Measurements from ENCODE around the gene KCNMB4.

DNA sequence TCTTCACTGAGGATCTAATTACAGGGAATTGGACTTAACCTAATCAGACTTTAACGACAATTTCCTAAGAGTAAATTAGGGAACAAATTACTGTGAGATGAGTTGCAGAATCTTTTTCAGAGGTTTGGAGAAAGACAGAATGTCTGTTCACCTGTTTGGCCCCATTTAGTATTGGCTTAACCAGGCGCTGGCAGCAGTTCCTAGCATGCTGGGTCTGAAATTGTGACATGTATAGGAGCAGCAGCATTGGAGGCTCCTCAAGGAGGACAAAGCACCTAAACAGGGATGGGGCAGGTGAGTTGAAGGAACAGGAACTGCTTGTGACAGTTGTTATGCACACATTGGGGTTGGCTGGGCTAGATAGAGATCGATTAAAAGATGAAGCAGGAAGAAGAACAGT is 51.0 kb downstream of the KCNMB4 start:
- TF ChIP-seq, protein P1, sequence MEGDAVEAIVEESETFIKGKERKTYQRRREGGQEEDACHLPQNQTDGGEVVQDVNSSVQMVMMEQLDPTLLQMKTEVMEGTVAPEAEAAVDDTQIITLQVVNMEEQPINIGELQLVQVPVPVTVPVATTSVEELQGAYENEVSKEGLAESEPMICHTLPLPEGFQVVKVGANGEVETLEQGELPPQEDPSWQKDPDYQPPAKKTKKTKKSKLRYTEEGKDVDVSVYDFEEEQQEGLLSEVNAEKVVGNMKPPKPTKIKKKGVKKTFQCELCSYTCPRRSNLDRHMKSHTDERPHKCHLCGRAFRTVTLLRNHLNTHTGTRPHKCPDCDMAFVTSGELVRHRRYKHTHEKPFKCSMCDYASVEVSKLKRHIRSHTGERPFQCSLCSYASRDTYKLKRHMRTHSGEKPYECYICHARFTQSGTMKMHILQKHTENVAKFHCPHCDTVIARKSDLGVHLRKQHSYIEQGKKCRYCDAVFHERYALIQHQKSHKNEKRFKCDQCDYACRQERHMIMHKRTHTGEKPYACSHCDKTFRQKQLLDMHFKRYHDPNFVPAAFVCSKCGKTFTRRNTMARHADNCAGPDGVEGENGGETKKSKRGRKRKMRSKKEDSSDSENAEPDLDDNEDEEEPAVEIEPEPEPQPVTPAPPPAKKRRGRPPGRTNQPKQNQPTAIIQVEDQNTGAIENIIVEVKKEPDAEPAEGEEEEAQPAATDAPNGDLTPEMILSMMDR (conservative IDR thresholded peaks at IDR 0.05; ENCODE audit: low read depth, low read length) = no peak
- TF ChIP-seq MAFK (IDR thresholded peaks at IDR 0.05; ENCODE audit: low read depth, low read length) (no peak), RAD21 (IDR thresholded peaks at IDR 0.05; ENCODE audit: low read length) (no peak), POLR2A (IDR thresholded peaks at IDR 0.05; ENCODE audit: low read depth, low read length) (no peak), FOS (IDR thresholded peaks at IDR 0.05; ENCODE audit: low read depth, low read length) (no peak), BHLHE40 (IDR thresholded peaks at IDR 0.05; ENCODE audit: low read depth, low read length) (no peak)
- TF ChIP-seq, protein P2, sequence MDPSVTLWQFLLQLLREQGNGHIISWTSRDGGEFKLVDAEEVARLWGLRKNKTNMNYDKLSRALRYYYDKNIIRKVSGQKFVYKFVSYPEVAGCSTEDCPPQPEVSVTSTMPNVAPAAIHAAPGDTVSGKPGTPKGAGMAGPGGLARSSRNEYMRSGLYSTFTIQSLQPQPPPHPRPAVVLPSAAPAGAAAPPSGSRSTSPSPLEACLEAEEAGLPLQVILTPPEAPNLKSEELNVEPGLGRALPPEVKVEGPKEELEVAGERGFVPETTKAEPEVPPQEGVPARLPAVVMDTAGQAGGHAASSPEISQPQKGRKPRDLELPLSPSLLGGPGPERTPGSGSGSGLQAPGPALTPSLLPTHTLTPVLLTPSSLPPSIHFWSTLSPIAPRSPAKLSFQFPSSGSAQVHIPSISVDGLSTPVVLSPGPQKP (IDR thresholded peaks at IDR 0.05; ENCODE audit: borderline replicate concordance, low read depth, low read length) = no peak
